Measurements from ENCODE around the gene SLC25A39.
"Not testable (repeated sequence)": the region's sequence is repeated elsewhere in the genome, so short reads cannot be mapped to it uniquely, and the experiment has no call there.

Gene SLC25A39

DNA sequence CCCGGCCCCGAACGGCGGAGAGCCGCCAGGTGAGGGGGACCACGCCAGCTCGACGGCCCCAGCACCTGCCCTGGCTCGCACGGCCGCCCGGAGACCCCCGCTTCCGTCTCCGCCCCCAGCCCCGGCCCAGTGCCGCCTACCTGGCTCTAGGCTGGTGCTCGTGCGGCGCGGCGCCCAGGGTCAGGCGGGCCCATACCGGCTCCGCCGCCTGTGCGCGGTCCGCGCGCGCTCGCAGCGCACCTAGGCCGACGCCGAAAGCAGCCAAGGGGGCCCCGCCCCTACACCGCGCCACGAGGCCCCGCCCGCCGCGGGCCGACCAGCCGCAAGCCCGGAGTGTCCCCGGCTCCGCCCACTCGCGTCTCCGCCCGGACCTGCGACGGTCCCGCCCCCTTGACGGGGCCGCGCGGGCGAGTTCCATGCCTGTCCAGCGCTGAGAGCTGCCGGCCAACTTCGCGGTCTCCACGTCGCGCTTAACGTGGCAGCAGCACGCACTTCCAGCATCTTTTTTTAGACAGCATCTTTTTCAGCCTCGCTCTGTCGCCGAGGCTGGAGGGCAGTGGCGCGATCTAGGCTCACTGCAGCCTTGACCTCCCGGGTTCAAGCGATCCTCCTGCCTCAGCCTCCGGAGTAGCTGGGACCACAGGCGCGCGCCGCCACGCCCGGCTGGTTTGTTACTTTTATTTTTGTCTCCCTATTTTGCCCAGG, at the start of gene SLC25A39:
SLC25A39 (minus strand) TSS at position 253 of the 705 bp plus-strand sequence. CDS start 1,261 bp downstream, outside the sequence.
- peak; percentile 83 for DNase-seq (ENCODE audit: low read depth)

GRCh38 chr17:44372036-44372435, 47.4 kb upstream of the SLC25A39 start:
- no peak for DNase-seq (ENCODE audit: low read depth)

DNA sequence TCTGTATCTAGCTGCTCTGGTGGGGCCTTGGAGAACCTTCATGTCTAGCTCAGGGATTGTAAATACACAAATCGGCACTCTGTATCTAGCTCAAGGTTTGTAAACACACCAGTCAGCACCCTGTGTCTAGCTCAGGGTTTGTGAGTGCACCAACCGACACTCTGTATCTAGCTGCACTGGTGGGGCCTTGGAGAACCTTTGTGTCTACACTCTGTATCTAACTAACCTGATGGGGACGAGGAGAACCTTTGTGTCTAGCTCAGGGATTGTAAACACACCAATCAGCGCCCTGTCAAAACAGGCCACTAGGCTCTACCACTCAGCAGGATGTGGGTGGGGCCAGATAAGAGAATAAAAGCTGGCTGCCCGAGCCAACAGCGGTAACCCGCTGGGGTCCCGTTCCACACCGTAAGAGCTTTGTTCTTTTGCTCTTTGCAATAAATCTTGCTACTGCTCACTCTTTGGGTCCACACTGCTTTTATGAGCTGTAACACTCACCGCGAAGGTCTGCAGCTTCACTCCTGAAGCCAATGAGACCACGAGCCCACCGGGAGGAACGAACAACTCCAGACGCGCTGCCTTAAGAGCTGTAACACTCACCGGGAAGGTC, 44.9 kb upstream of the SLC25A39 start:
- not testable (repeated sequence) for DNase-seq (ENCODE audit: low read depth)

- not testable (repeated sequence) for DNase-seq (ENCODE audit: low read depth)
These were observed 44.0 kb upstream of the SLC25A39 start for GRCh38 chr17:44368391-44369243.

- DNase-seq (ENCODE audit: low read depth), result no peak
These were observed 42.8 kb upstream of the SLC25A39 start for GRCh38 chr17:44367231-44367979.

GRCh38 chr17:44365051-44365450, 40.4 kb upstream of the SLC25A39 start:
- DNase-seq (ENCODE audit: low read depth), result not testable (repeated sequence)

- DNase-seq (ENCODE audit: low read depth), result no peak
These were observed 39.1 kb upstream of the SLC25A39 start, which contains the start of gene FAM171A2 for GRCh38 chr17:44363613-44364159. Gene FAM171A2, minus strand, starts transcription at chr17:44363853. Its CDS starts 139 bp downstream, at chr17:44363714.

DNA sequence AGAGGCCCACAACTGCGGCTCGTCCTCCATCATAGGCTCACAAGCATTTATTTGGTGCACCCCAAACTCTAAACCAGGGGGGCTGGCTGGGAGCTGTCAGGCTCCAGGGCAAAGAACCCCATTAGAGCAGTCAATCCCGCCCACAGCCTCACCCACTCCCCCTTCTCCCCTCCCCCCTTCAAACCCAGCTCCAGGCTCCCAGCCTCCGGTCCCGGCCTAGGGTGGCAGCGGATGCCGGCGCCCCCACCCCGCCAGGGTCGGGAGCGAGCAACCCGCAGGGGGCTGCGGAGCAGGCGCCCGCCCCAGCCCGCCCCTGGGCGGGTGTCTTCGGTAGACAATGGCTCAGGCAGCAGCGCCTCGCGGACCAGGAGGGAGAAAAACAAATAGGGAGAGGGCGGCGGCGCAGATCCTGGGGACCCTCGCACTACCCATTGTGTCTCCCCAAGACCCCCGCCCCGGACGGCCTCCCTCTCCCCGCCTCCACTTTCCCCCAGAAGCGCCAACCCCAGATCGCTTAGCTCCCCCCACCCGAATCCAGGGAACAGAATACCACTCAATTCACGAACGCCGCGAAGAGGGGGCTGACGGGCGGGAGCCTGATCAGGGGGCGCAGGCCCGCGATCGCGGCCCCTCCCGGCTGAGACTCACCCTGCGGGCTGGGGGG, 38.5 kb upstream of the SLC25A39 start:
- no peak for DNase-seq (ENCODE audit: low read depth)

DNA sequence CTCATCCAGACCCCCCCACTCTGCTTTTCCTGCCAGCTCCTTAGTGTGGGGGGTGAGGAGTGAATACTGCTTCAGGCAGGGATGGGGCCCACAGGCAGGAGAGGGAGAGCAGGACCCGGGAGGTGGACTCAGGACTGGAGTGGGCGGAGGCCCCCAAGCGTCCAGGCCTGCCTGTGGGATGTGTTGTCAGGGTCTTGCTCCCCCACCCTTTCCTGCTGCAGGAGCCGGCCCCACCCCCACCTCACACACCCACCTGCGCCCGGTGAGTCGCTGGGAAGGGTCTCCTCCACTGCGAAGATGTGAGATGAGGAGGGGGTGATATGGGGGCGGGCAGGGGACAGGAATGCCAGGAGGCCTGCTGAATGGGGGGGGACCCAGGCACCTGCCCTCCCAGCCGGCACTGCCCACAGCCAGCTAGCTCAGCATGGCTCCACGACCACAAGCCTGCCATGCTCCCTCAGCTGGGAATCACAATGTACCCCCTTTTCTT, 37.9 kb upstream of the SLC25A39 start:
- no peak for DNase-seq (ENCODE audit: low read depth)

- DNase-seq (ENCODE audit: low read depth), result no peak
These were observed 37.0 kb upstream of the SLC25A39 start for GRCh38 chr17:44361292-44362260.

GRCh38 chr17:44360826-44361225, 36.2 kb upstream of the SLC25A39 start:
- no peak for DNase-seq (ENCODE audit: low read depth)

DNA sequence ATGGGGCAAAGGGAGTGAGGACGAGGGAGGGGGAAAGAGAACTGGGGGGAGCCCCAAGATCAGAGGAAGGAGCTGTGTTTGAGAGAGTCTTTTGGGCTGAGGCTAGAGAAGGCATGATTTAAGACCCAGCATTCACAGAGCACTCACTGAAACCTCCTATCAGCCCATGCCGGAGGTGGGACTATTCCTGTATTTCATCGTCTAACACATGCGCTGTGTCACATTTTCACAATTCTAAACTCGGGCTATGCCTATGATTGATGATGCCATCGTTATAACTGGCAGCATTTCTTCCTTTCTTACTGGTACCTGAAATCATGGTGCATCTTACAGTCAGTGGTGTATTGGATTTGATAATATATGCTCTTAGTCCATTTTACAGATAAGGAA, 35.5 kb upstream of the SLC25A39 start:
- no peak for DNase-seq (ENCODE audit: low read depth)

- no peak for DNase-seq (ENCODE audit: low read depth)
These were observed 35.0 kb upstream of the SLC25A39 start for GRCh38 chr17:44359458-44360143.

- DNase-seq (ENCODE audit: low read depth), result no peak
These were observed 34.4 kb upstream of the SLC25A39 start for GRCh38 chr17:44359006-44359405.

GRCh38 chr17:44358066-44358465, 33.4 kb upstream of the SLC25A39 start:
- no peak for DNase-seq (ENCODE audit: low read depth)

DNA sequence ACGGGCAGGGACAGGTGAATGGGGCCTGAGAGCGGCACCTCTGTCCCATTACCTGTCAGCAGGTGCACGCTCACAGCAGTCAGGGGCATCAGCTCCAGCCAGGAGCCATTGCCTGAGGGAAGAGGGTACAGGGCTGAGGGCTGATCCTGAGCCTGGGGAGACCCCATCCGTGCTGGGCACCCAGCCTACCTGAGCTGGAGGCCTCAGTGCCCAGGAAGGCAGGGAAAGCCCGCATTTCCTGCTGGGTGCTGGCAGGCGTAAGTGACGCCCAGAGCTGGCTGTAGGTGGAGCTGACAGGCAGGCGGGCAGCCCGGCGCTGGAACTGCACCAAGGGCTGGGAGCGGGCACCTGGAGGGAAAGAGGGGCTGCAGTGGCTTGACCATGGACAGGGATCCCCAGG, 31.6 kb upstream of the SLC25A39 start:
- DNase-seq (ENCODE audit: low read depth), result no peak

DNA sequence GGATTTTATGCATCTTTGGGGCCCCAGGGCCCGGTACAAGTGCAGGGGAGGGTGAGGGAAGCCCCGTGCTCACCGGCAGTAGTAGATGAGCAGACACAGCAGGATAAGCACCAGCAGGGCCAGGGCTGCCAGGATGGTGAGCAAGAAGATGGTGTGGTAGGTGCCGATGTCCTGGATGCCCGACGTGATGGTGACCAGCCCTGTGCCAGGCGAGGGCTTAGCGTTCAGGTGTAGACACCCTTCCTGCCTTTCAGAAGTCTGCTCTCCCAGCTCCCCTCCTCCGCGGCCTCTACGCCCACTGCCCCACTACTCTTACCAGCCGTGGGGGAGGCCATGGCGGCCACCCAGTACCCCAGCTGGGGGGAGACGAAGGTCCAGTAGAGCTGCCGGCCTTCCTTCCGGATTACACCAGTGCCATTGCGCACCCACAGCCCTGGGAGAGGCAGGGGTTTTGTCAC, 31.0 kb upstream of the SLC25A39 start:
- no peak for DNase-seq (ENCODE audit: low read depth)

GRCh38 chr17:44354582-44355561, 30.2 kb upstream of the SLC25A39 start:
- no peak for DNase-seq (ENCODE audit: low read depth)
